ENCODE data around the gene HYAL1.

The HYAL1 gene

DNA sequence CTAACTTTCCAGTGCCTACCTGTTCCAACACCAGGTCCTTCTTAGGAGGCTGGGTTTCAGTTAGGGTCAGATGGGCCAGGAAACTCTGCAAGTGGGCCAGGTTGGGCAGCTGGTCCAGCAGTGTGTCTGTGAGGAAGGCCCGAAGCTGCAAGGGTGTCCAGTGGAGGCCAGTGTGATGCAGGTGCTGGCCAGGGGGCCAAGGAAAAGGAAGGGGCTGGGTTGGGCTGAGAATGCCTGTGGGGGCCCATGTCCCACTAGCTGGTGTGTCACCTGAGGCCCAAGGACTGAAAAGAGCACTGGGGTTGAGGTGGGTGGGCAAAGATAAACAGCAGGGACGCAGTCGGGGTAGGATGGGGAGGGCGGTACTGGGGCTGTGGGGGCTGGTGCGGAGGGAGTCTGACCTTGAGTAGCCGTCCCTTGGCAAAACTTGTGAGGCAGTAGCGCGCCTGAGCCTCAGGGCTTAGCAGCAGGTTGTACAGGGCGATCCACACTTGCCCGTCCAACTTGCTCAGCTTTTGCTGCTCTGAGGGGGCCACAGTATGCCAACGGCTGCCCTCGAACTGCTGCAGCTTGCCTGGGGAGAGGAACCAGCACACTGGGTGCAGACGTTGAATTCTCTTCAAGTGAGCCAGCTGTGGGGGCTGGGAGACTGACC is 38.7 kb upstream of the HYAL1 start:
- Histone ChIP-seq H3K9ac (ENCODE audit: low read depth, low read length, poor library complexity, severe bottlenecking) (peak overlapping the region; percentile 98), H3K4me1 (ENCODE audit: insufficient read depth, low read length, poor library complexity, severe bottlenecking) (peaks cover 38% of the 10 kb centered on the region)

DNA sequence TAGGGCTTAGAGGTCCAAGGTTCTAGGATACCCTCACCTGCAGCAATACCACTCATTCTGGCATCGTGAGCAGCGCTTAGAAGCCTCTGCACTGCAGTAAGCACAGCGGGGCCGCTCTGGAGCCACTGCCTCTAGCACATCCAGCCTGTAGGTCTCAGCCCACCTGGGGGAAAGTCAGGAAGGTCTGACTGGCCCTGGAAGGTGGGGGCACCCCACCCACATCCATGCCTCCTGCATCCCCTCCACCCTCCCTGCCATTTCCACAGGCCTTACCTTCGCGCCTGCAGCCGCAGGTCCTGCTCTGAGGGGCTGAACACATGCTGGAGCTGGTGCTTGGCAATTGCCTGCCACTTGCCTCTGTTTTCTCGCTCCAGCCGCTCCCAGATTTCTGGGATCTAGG is 38.2 kb upstream of the HYAL1 start:
- no peaks in the 10 kb centered on the region for H3K36me3 ChIP-seq (ENCODE audit: insufficient read depth, low read length)
- no peaks in the 10 kb centered on the region for H3K9me2 ChIP-seq (replicated peaks; ENCODE audit: low read depth, low read length)
- peak overlapping the region; percentile 97 for H3K4me3 ChIP-seq (ENCODE audit: low read length, poor library complexity, severe bottlenecking)
- H3K4me1 ChIP-seq (ENCODE audit: insufficient read depth, low read length, poor library complexity, severe bottlenecking) = peaks cover 38% of the 10 kb centered on the region
- peak overlapping the region; percentile 98 for H3K9ac ChIP-seq (ENCODE audit: low read depth, low read length, poor library complexity, severe bottlenecking)
- TF ChIP-seq, protein P1, sequence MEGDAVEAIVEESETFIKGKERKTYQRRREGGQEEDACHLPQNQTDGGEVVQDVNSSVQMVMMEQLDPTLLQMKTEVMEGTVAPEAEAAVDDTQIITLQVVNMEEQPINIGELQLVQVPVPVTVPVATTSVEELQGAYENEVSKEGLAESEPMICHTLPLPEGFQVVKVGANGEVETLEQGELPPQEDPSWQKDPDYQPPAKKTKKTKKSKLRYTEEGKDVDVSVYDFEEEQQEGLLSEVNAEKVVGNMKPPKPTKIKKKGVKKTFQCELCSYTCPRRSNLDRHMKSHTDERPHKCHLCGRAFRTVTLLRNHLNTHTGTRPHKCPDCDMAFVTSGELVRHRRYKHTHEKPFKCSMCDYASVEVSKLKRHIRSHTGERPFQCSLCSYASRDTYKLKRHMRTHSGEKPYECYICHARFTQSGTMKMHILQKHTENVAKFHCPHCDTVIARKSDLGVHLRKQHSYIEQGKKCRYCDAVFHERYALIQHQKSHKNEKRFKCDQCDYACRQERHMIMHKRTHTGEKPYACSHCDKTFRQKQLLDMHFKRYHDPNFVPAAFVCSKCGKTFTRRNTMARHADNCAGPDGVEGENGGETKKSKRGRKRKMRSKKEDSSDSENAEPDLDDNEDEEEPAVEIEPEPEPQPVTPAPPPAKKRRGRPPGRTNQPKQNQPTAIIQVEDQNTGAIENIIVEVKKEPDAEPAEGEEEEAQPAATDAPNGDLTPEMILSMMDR (conservative IDR thresholded peaks at IDR 0.05; ENCODE audit: low read length) = no peak
- no peak for TF ChIP-seq EZH2phosphoT487 (IDR thresholded peaks at IDR 0.05; ENCODE audit: borderline replicate concordance)
- H2AFZ ChIP-seq (ENCODE audit: low read length) = no peak overlapping the region
- peaks cover 5% of the 10 kb centered on the region for H4K20me1 ChIP-seq (ENCODE audit: insufficient read depth, low read length, poor library complexity, severe bottlenecking)
- H3K27me3 ChIP-seq (ENCODE audit: insufficient read depth, low read length, poor library complexity, severe bottlenecking) = peaks cover 4% of the 10 kb centered on the region
- H3K4me2 ChIP-seq (ENCODE audit: low read depth, low read length, poor library complexity, severe bottlenecking) = peak overlapping the region; percentile 91
- H3K79me2 ChIP-seq (ENCODE audit: insufficient read depth, low read length) = peaks cover 55% of the 10 kb centered on the region
- peaks cover 8% of the 10 kb centered on the region; the same call in 1 of the 2 replicates for H3F3A ChIP-seq (ENCODE audit: low read depth)
- H3K9me3 ChIP-seq (ENCODE audit: insufficient read depth, low read depth, low read length) = no peaks in the 10 kb centered on the region

More for the DNA sequence above, 38.7 kb upstream of the HYAL1 start:
- Histone ChIP-seq H3K4me2 (ENCODE audit: low read depth, low read length, poor library complexity, severe bottlenecking) (peak overlapping the region; percentile 91), H4K20me1 (ENCODE audit: insufficient read depth, low read length, poor library complexity, severe bottlenecking) (no peaks in the 10 kb centered on the region), H2AFZ (ENCODE audit: low read length) (no peak overlapping the region), H3K27me3 (ENCODE audit: insufficient read depth, low read length, poor library complexity, severe bottlenecking) (no peaks in the 10 kb centered on the region), H3K79me2 (ENCODE audit: insufficient read depth, low read length) (peaks cover 49% of the 10 kb centered on the region), H3K36me3 (ENCODE audit: insufficient read depth, low read length) (no peaks in the 10 kb centered on the region), H3F3A (ENCODE audit: low read depth) (peaks cover 9% of the 10 kb centered on the region; the same call in 1 of the 2 replicates), H3K9me2 (replicated peaks; ENCODE audit: low read depth, low read length) (no peaks in the 10 kb centered on the region), H3K4me3 (ENCODE audit: low read length, poor library complexity, severe bottlenecking) (peak overlapping the region; percentile 97), H3K9me3 (ENCODE audit: insufficient read depth, low read depth, low read length) (no peaks in the 10 kb centered on the region)
- TF ChIP-seq, protein P1 (conservative IDR thresholded peaks at IDR 0.05; ENCODE audit: low read length) = no peak
- no peak for TF ChIP-seq EZH2phosphoT487 (IDR thresholded peaks at IDR 0.05; ENCODE audit: borderline replicate concordance)

DNA sequence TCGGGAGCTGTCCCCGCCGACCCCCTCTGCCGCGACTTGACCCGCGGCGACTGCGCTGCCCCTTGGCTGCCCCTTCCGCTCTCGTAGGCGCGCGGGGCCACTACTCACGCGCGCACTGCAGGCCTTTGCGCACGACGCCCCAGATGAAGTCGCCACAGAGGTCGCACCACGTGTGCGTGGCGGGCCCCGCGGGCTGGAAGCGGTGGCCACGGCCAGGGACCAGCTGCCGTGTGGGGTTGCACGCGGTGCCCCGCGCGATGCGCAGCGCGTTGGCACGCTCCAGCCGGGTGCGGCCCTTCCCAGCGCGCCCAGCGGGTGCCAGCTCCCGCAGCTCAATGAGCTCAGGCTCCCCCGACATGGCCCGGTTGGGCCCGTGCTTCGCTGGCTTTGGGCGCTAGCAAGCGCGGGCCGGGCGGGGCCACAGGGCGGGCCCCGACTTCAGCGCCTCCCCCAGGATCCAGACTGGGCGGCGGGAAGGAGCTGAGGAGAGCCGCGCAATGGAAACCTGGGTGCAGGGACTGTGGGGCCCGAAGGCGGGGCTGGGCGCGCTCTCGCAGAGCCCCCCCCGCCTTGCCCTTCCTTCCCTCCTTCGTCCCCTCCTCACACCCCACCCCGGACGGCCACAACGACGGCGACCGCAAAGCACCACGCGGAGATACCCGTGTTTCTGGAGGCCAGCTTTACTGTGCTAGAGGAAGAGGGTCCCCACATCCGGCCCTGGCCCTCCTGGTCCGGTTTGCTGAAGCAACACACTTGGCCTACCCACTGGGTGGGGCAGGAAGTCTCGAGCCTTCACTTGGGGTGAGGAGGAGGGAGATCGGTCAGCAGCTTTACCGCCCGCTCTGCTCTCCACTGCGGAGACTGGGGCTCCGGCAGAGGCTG is 37.3 kb upstream of the HYAL1 start, which contains the start of gene RASSF1:
TSS of gene RASSF1 (minus strand) at position 389 of the 882 bp plus-strand sequence. CDS start at position 358, 31 bp downstream.
- Histone ChIP-seq H3K9ac (ENCODE audit: low read depth, low read length, poor library complexity, severe bottlenecking) (peak within 1 kb of the TSS; percentile 98), H4K20me1 (ENCODE audit: insufficient read depth, low read length, poor library complexity, severe bottlenecking) (peaks cover 14% of the 10 kb centered on the region), H3K36me3 (ENCODE audit: insufficient read depth, low read length) (no peaks in the 10 kb centered on the region), H3K4me2 (ENCODE audit: low read depth, low read length, poor library complexity, severe bottlenecking) (peak within 1 kb of the TSS; percentile 91), H3F3A (ENCODE audit: low read depth) (0 out of 2 replicates have a peak, but pooled peaks cover 7% of the 10 kb centered on the region), H3K79me2 (ENCODE audit: insufficient read depth, low read length) (peaks cover 64% of the 10 kb centered on the region), H3K27me3 (ENCODE audit: insufficient read depth, low read length, poor library complexity, severe bottlenecking) (peaks cover 4% of the 10 kb centered on the region), H3K9me3 (ENCODE audit: insufficient read depth, low read depth, low read length) (no peaks in the 10 kb centered on the region), H2AFZ (ENCODE audit: low read length) (no peak within 1 kb of the TSS; the same call in 1 of the 2 replicates), H3K4me1 (ENCODE audit: insufficient read depth, low read length, poor library complexity, severe bottlenecking) (peaks cover 47% of the 10 kb centered on the region), H3K4me3 (ENCODE audit: low read length, poor library complexity, severe bottlenecking) (peak within 1 kb of the TSS; percentile 97), H3K9me2 (replicated peaks; ENCODE audit: low read depth, low read length) (no peaks in the 10 kb centered on the region)
- TF ChIP-seq, protein P1 (conservative IDR thresholded peaks at IDR 0.05; ENCODE audit: low read length) = no peak
- TF ChIP-seq EZH2phosphoT487 (IDR thresholded peaks at IDR 0.05; ENCODE audit: borderline replicate concordance) = no peak
